Endothelial cell of umbilical vein (primary cell): Measurements from ENCODE around the gene PARN. TPM values are rescaled to one million over a fixed set of nuclear protein-coding genes. Genes with fewer than 3 reads are reported as not detected.

Source experiments
- BruUV-seq: library from RNA; stranded (reverse); fragments of 400-500 nt; replicated peaks from 2 replicates; lab custom pipeline; 2021; lab: Mats Ljungman, UMichigan
- CTCF ChIA-PET: fragments of 300-600, 350-600 bp; sonication (Branson Sonifier 250); formaldehyde crosslinking; loops from one replicate; lab custom pipeline; 2021; ENCODE audit warnings: antibody characterized with exemption, inconsistent platforms; lab: Charles Lee
- POLR2A ChIA-PET: fragments of 300-600, 350-600 bp; sonication (Branson Sonifier 250); formaldehyde crosslinking; loops from one replicate; lab custom pipeline; 2021; ENCODE audit warnings: antibody characterized with exemption, inconsistent platforms; lab: Charles Lee
- DNase-seq: peaks from one replicate; pipeline ENCODE4 v3.0.0-alpha.2; 2011; ENCODE audit warnings: low read depth, low spot score
- FAIRE-seq: peaks from 2 replicates; lab custom pipeline; 2011; peaks lifted over from hg19 to GRCh38; lab: Jason Lieb, UNC
- H2AFZ ChIP-seq: 2 replicates; pipeline ENCODE4 v1.6.0; 2012; ENCODE audit warnings: low read depth, low read length, control low read depth, inconsistent platforms
- H3K27ac ChIP-seq: 2 replicates; pipeline ENCODE4 v1.5.1; 2011; ENCODE audit warnings: low read depth, mild to moderate bottlenecking, control low read depth, low read length, moderate library complexity; ENCODE audit not compliant: insufficient read depth
- H3K27me3 ChIP-seq, 2 experiments: 2 replicates each; pipeline versions ENCODE4 v1.6.0 to v1.6.1; 2011; ENCODE audit warnings: low read length in 2 of 2, mixed read lengths in 1 of 2; ENCODE audit not compliant: control insufficient read depth in 2 of 2, insufficient read depth in 2 of 2
- H3K36me3 ChIP-seq, 2 experiments: 2 replicates in 1 of 2; 3 replicates in 1 of 2; pipeline ENCODE4 v1.5.1; 2011; ENCODE audit warnings: low read length in 2 of 2, mild to moderate bottlenecking in 1 of 2, moderate library complexity in 1 of 2; ENCODE audit not compliant: control insufficient read depth in 2 of 2, insufficient read depth in 2 of 2; ENCODE audit errors: extremely low read depth in 1 of 2
- H3K4me1 ChIP-seq: 3 replicates; pipeline ENCODE4 v1.5.1; 2011; ENCODE audit warnings: mild to moderate bottlenecking, low read length; ENCODE audit not compliant: control insufficient read depth, insufficient read depth; ENCODE audit errors: extremely low read depth
- H3K4me2 ChIP-seq: 2 replicates; pipeline ENCODE4 v1.6.1; 2011; ENCODE audit warnings: low read length, control low read depth, mixed read lengths; ENCODE audit not compliant: insufficient read depth
- H3K4me3 ChIP-seq, 3 experiments: fragments of 200-600 bp in 1 of 3; sonication (generic), shearing (Covaris generic) in 1 of 3; replicated peaks in 1 of 3; 2 replicates each; pipeline ENCODE4 v1.5.1; 2011 to 2016; ENCODE audit warnings: control low read depth in 3 of 3, low read length in 3 of 3, mild to moderate bottlenecking in 2 of 3, inconsistent platforms in 1 of 3, low read depth in 1 of 3, moderate library complexity in 1 of 3; ENCODE audit not compliant: insufficient read depth in 1 of 3
- H3K79me2 ChIP-seq: 2 replicates; pipeline ENCODE4 v1.6.0; 2012; ENCODE audit warnings: low read length, inconsistent platforms; ENCODE audit not compliant: control insufficient read depth, insufficient read depth
- H3K9ac ChIP-seq: replicated peaks from 2 replicates; pipeline ENCODE3; 2011; ENCODE audit warnings: low read length, control low read depth; ENCODE audit not compliant: insufficient read depth; ENCODE audit errors: extremely low read depth
- H3K9me1 ChIP-seq: replicated peaks from 3 replicates; pipeline ENCODE4 v1.6.0; 2011; ENCODE audit warnings: mild to moderate bottlenecking, low read length; ENCODE audit not compliant: control insufficient read depth, insufficient read depth; ENCODE audit errors: extremely low read depth
- H3K9me3 ChIP-seq: replicated peaks from 2 replicates; pipeline ENCODE4 v1.5.1; 2012; ENCODE audit warnings: low read length, inconsistent platforms; ENCODE audit not compliant: control insufficient read depth, insufficient read depth
- H4K20me1 ChIP-seq: replicated peaks from 2 replicates; pipeline ENCODE3; 2011; ENCODE audit warnings: mild to moderate bottlenecking, low read length; ENCODE audit not compliant: control insufficient read depth, insufficient read depth; ENCODE audit errors: extremely low read depth
- CTCF ChIP-seq, 2 donors: IDR thresholded peaks; 1 replicate in 1 of 2; 2 replicates in 1 of 2; pipeline ENCODE4 v1.5.1; 2011; ENCODE audit warnings: low read length in 2 of 2, mild to moderate bottlenecking in 2 of 2, moderate library complexity in 2 of 2, control low read depth in 1 of 2, inconsistent platforms in 1 of 2, low read depth in 1 of 2; ENCODE audit not compliant: insufficient read depth in 1 of 2; ENCODE audit errors: extremely low read depth in 1 of 2
- EZH2 ChIP-seq: IDR thresholded peaks from 2 replicates; pipeline ENCODE4 v1.6.1; 2012; ENCODE audit warnings: borderline replicate concordance, low read depth, mild to moderate bottlenecking, moderate library complexity, low read length, inconsistent platforms; ENCODE audit not compliant: severe bottlenecking
- FOS ChIP-seq: IDR thresholded peaks from 2 replicates; pipeline ENCODE4 v1.6.1; 2011; ENCODE audit warnings: mild to moderate bottlenecking, low read length, moderate library complexity, borderline replicate concordance; ENCODE audit not compliant: insufficient read depth
- GATA2 ChIP-seq: IDR thresholded peaks from 2 replicates; pipeline ENCODE4 v1.7.0; 2011; ENCODE audit warnings: low read depth, mild to moderate bottlenecking, moderate library complexity, mixed read lengths, low read length; ENCODE audit not compliant: insufficient read length, insufficient read depth
- JUN ChIP-seq: IDR thresholded peaks from 2 replicates; pipeline ENCODE4 v1.6.1; 2011; ENCODE audit warnings: borderline replicate concordance, low read depth; ENCODE audit not compliant: insufficient read length, insufficient read depth
- MAX ChIP-seq: IDR thresholded peaks from 2 replicates; pipeline ENCODE4 v1.6.1; 2011; ENCODE audit not compliant: insufficient read depth, insufficient read length
- MYC ChIP-seq: IDR thresholded peaks from one replicate; pipeline ENCODE4 v1.6.1; 2011; ENCODE audit warnings: mild to moderate bottlenecking, low read depth, low read length
- POLR2A ChIP-seq: IDR thresholded peaks from 2 replicates; pipeline ENCODE4 v1.6.1; 2012; ENCODE audit warnings: low read depth, mild to moderate bottlenecking, control low read depth, low read length
- POLR2AphosphoS5 ChIP-seq: IDR thresholded peaks from 2 replicates; pipeline ENCODE4 v1.6.1; 2012; ENCODE audit warnings: low read depth, mild to moderate bottlenecking, control low read depth, low read length, moderate library complexity; ENCODE audit not compliant: insufficient read depth
- dilution Hi-C: fragments of 300-500 bp; cut with MboI; formaldehyde crosslinking; loops from one replicate; pipeline ENCODE4 v1.15.0; 2019; ENCODE audit warnings: low sequenced_read_pairs; ENCODE audit not compliant: extremely low pct_ligation_motif_present
- intact Hi-C: fragments of 100-400 bp; cut with micrococcal nuclease; formaldehyde crosslinking; loops from one replicate; pipeline ENCODE4 v1.10.0; 2022
- polyA plus RNA-seq, 4 experiments: library from polyadenylated mRNA; depleted of rRNA in 3 of 4; stranded (reverse) in 3 of 4; unstranded in 1 of 4; fragments of >200 nt; gene quantifications; 2 replicates each; pipeline versions ENCODE4 v1.2.1 to v1.2.3, GENCODE V29; 2011 to 2012; ENCODE audit warnings: missing spikeins in 1 of 4
- total RNA-seq: library from RNA; stranded (reverse); gene quantifications from 2 replicates; pipeline ENCODE4 v1.2.3, GENCODE V29; 2021

Gene PARN
- total and polyA plus RNA-seq, 2 donors (not counting 3 experiments of a cell fraction or from before 2014, with no cell fraction given), result 16.9 to 24.6 TPM

- no peaks in the 10 kb centered on the region for H3K9me3 ChIP-seq
- H3K27ac ChIP-seq, result no peak overlapping the region
- peaks cover 3% of the 10 kb centered on the region for H3K4me1 ChIP-seq
- no peaks in the 10 kb centered on the region for H3K79me2 ChIP-seq
- ChIA-PET CTCF (interaction anchor here (1.6 to 5.3 kb wide), 4 partner anchors 231 to 611 kb away, joined by 6 to 33 read pairs (median 16); partner anchors contain the start of gene ERCC4), POLR2A (no interaction called here)
- TF ChIP-seq GATA2 (no peak), JUN (no peak), CTCF (IDR thresholded peaks at IDR 0.05; ENCODE audit: extremely low read depth in 1 of 2, insufficient read depth in 1 of 2, low read depth in 1 of 2, low read length in 2 of 2) (no peak), MAX (no peak), EZH2 (no peak), FOS (no peak), POLR2A (no peak), MYC (no peak), POLR2AphosphoS5 (no peak)
- no peak overlapping the region for H3K9ac ChIP-seq
- H3K9me1 ChIP-seq, result no peaks in the 10 kb centered on the region
- H3K27me3 ChIP-seq, result no peaks in the 10 kb centered on the region
- H3K4me3 ChIP-seq, result no peak overlapping the region
- dilution Hi-C loops, result no loop called here
- H3K36me3 ChIP-seq, result no peaks in the 10 kb centered on the region
- no peak overlapping the region for H3K4me2 ChIP-seq
- intact Hi-C loops, result no loop called here
- no peak for FAIRE-seq
- BruUV-seq, result no TSS peak
- H2AFZ ChIP-seq, result no peak overlapping the region
- H4K20me1 ChIP-seq, result no peaks in the 10 kb centered on the region
- no peak for DNase-seq
These were observed 99.0 kb downstream of the PARN start for GRCh38 chr16:14531101-14531500.
